ENCODE data around the gene NCKAP5. TPM values are rescaled to one million over a fixed set of nuclear protein-coding genes. Genes with fewer than 3 reads are reported as not detected.

NCKAP5 gene
- total and polyA plus RNA-seq, 11 donors: 0.51 to 10.5 (median 5.2) TPM

DNA sequence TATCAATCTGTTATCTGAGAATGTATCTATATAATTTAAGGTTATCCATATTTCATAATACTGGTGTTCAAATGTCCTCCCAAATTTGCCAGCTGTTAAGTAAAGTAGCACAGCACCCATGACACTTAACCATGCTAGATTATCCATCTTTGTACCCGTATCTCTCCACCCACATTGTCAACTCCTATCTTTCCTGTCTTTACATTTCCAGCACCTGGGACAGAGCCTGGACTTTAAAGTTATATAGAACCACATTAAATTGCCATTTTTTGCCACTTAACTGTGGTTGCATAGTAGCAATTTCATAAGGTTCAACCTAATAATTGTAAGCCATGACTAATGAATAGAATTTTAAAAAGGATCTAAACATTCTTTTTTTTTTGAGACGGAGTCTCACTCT is 226.7 kb downstream of the NCKAP5 start:
- WGBS, 4 donors: 77 to 90% (median 81%) methylated on average over 2 of the region's 2 CpGs

DNA sequence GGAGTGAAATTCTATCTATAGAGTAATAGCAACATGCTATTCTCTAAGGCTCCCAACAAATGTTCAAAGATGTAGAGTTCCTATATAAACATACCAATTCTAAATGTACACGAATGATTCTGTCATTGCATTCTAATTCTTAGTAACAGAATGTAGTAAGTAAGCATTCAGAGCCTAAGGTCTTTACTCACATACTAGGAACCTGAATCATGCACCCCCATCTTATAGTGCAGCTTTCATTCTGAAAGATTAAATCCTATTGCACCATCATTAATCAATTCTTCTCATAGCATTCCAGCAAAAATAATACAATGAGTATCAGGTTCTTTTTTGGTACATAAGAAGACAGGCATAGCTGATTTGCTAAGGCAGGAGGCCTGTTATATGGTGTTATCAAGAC is 230.0 kb downstream of the NCKAP5 start:
- no peaks in the 10 kb centered on the region for H3K9me3 ChIP-seq
- H3K4me1 ChIP-seq: no peaks in the 10 kb centered on the region
- no peaks in the 10 kb centered on the region for H3K36me3 ChIP-seq
- no peak overlapping the region for H3K27ac ChIP-seq
- TF ChIP-seq, protein P1, sequence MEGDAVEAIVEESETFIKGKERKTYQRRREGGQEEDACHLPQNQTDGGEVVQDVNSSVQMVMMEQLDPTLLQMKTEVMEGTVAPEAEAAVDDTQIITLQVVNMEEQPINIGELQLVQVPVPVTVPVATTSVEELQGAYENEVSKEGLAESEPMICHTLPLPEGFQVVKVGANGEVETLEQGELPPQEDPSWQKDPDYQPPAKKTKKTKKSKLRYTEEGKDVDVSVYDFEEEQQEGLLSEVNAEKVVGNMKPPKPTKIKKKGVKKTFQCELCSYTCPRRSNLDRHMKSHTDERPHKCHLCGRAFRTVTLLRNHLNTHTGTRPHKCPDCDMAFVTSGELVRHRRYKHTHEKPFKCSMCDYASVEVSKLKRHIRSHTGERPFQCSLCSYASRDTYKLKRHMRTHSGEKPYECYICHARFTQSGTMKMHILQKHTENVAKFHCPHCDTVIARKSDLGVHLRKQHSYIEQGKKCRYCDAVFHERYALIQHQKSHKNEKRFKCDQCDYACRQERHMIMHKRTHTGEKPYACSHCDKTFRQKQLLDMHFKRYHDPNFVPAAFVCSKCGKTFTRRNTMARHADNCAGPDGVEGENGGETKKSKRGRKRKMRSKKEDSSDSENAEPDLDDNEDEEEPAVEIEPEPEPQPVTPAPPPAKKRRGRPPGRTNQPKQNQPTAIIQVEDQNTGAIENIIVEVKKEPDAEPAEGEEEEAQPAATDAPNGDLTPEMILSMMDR (IDR thresholded peaks at IDR 0.05): no peak
- no peak for TF ChIP-seq POLR2A (IDR thresholded peaks at IDR 0.05)
- no peak overlapping the region for H3K4me3 ChIP-seq
- DNase-seq (no peak), ATAC-seq (no peak)
- 61 to 74% (median 69%) methylated on average over 1 of the region's 1 CpG for WGBS, 4 donors
- H3K27me3 ChIP-seq: no peaks in the 10 kb centered on the region
- intact Hi-C loops (cut with DNase I): no loop called here

More for the DNA sequence above, 226.7 kb downstream of the NCKAP5 start:
- DNase-seq (no peak), ATAC-seq (no peak)
- H3K36me3 ChIP-seq: no peaks in the 10 kb centered on the region
- H3K9me3 ChIP-seq: no peaks in the 10 kb centered on the region
- no peak overlapping the region for H3K27ac ChIP-seq
- no peaks in the 10 kb centered on the region for H3K4me1 ChIP-seq
- intact Hi-C loops (cut with DNase I): no loop called here
- H3K4me3 ChIP-seq: no peak overlapping the region
- TF ChIP-seq, protein P1 (IDR thresholded peaks at IDR 0.05): no peak
- TF ChIP-seq POLR2A (IDR thresholded peaks at IDR 0.05): no peak
- no peaks in the 10 kb centered on the region for H3K27me3 ChIP-seq

DNA sequence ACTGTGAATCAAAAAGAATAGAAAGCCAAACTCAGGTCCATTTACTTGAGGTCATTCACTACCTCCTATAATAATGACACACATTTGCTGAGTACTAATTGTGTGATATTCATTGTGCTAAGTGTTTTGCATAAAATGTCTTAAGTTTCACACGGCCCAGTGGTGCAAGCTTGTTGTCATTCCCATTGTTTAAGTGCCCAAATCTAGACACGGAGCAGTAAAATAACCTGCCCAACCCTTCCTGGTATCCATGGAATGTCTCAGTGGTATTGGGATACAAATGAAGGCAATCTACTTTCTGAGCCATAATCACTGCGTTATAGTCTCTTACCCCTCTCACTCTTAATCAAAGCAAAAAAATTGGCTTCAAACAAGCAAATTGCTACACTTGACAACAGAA is 233.3 kb downstream of the NCKAP5 start:
- TF ChIP-seq, protein P1 (IDR thresholded peaks at IDR 0.05): no peak
- TF ChIP-seq POLR2A (IDR thresholded peaks at IDR 0.05): no peak
- no peak for ATAC-seq
- Histone ChIP-seq H3K4me3 (no peak overlapping the region), H3K4me1 (no peaks in the 10 kb centered on the region), H3K27ac (no peak overlapping the region), H3K36me3 (no peaks in the 10 kb centered on the region), H3K9me3 (no peaks in the 10 kb centered on the region), H3K27me3 (no peaks in the 10 kb centered on the region)
- intact Hi-C loops (cut with DNase I): no loop called here
- WGBS, 4 donors: 64 to 72% (median 69%) methylated on average over 3 of the region's 3 CpGs
- no peak for DNase-seq

DNA sequence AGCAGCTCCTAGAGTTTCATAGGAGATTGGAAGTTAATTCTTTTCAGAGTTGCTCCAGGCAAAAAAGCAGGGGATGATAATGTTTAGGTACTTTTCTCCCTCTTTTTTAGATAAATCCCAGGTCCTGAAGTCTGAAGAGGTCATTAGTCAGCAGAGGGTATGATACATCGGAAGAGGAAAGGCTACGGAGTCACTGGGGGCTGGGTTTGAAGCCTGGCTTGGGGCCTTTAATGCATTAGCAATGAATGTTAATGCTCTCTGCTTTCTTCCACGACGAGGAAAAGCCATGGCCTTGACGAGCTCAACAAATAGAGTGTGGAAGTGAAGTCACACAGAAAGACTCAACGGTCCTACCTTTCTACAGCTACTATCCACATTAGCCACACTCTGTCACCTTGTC is 235.1 kb downstream of the NCKAP5 start:
- DNase-seq (no peak), ATAC-seq (no peak)
- Histone ChIP-seq H3K36me3 (no peaks in the 10 kb centered on the region), H3K27me3 (no peaks in the 10 kb centered on the region), H3K4me1 (no peaks in the 10 kb centered on the region), H3K9me3 (no peaks in the 10 kb centered on the region), H3K4me3 (no peak overlapping the region), H3K27ac (no peak overlapping the region)
- intact Hi-C loops (cut with DNase I): no loop called here
- WGBS, 4 donors: 80 to 89% (median 81%) methylated on average over 6 of the region's 6 CpGs
- TF ChIP-seq, protein P1 (IDR thresholded peaks at IDR 0.05): no peak
- TF ChIP-seq POLR2A (IDR thresholded peaks at IDR 0.05): no peak
